Calu3 (cell line): ENCODE measurements around the gene CHAF1A. TPM values are rescaled to one million over a fixed set of nuclear protein-coding genes. Genes with fewer than 3 reads are reported as not detected.

ENCODE experiments used
- BruUV-seq: library from RNA; stranded (reverse); fragments of 400-500 nt; replicated peaks from 2 replicates; lab custom pipeline; 2021; lab: Mats Ljungman, UMichigan
- CTCF ChIA-PET: fragments of 300-600 bp; sonication (Branson Sonifier 250); formaldehyde crosslinking; loops from one replicate; lab custom pipeline; 2022; ENCODE audit warnings: antibody characterized with exemption; lab: Charles Lee
- DNase-seq: peaks from one replicate; pipeline ENCODE4 v3.0.0; 2022
- H3K27ac Mint-ChIP-seq: one replicate; pipeline ENCODE4 v1.8.0; 2022; ENCODE audit warnings: mixed read lengths; ENCODE audit not compliant: unreplicated experiment
- H3K27me3 Mint-ChIP-seq: one replicate; pipeline ENCODE4 v1.8.0; 2022; ENCODE audit warnings: mixed read lengths; ENCODE audit not compliant: unreplicated experiment
- H3K36me3 Mint-ChIP-seq: one replicate; pipeline ENCODE4 v1.8.0; 2022; ENCODE audit warnings: mild to moderate bottlenecking, moderate library complexity, mixed read lengths; ENCODE audit not compliant: insufficient read depth, unreplicated experiment
- H3K4me1 Mint-ChIP-seq: one replicate; pipeline ENCODE4 v1.8.0; 2022; ENCODE audit warnings: mild to moderate bottlenecking, low read depth, mixed read lengths; ENCODE audit not compliant: unreplicated experiment
- H3K4me3 Mint-ChIP-seq: one replicate; pipeline ENCODE4 v1.8.0; 2022; ENCODE audit warnings: mild to moderate bottlenecking, low read depth, moderate library complexity, mixed read lengths; ENCODE audit not compliant: unreplicated experiment
- H3K9me3 Mint-ChIP-seq: one replicate; pipeline ENCODE4 v1.8.0; 2022; ENCODE audit warnings: low read depth, mixed read lengths; ENCODE audit not compliant: unreplicated experiment
- CTCF ChIP-seq: fragments of 200-600 bp; IDR thresholded peaks from one replicate; pipeline ENCODE4 v1.8.0; 2022; ENCODE audit warnings: antibody characterized with exemption; ENCODE audit not compliant: unreplicated experiment
- intact Hi-C: fragments of 100-400 bp; cut with micrococcal nuclease; formaldehyde crosslinking; loops from one replicate; pipeline ENCODE4 v1.10.0; 2022; ENCODE audit not compliant: unreplicated experiment
- total RNA-seq: library from RNA; stranded (reverse); gene quantifications from 2 replicates; pipeline ENCODE4 v1.2.3, GENCODE V29; 2022

The CHAF1A gene
- total RNA-seq, 1 experiment from 2014 or later: 43.3 TPM

- Mint-ChIP-seq H3K36me3 (peaks cover 5% of the 10 kb centered on the region), H3K4me1 (no peaks in the 10 kb centered on the region), H3K27me3 (no peaks in the 10 kb centered on the region), H3K9me3 (no peaks in the 10 kb centered on the region), H3K4me3 (no peak overlapping the region), H3K27ac (no peak overlapping the region)
- no peak for TF ChIP-seq CTCF
- no peak for DNase-seq
- no TSS peak for BruUV-seq
- intact Hi-C loops: no loop called here
- CTCF ChIA-PET: no interaction called here
These were observed 6.9 kb downstream of the CHAF1A start for GRCh38 chr19:4409123-4409933.

- H3K4me3 Mint-ChIP-seq: no peak overlapping the region
- CTCF ChIA-PET: no interaction called here
- peaks cover 13% of the 10 kb centered on the region for H3K36me3 Mint-ChIP-seq
- no TSS peak for BruUV-seq
- intact Hi-C loops: no loop called here
- H3K4me1 Mint-ChIP-seq: no peaks in the 10 kb centered on the region
- H3K27me3 Mint-ChIP-seq: no peaks in the 10 kb centered on the region
- DNase-seq: no peak
- no peak overlapping the region for H3K27ac Mint-ChIP-seq
- no peak for TF ChIP-seq CTCF
- no peaks in the 10 kb centered on the region for H3K9me3 Mint-ChIP-seq
These were observed 11.1 kb downstream of the CHAF1A start for GRCh38 chr19:4413588-4413987.

GRCh38 chr19:4414144-4414799 is 11.8 kb downstream of the CHAF1A start:
- intact Hi-C loops: no loop called here
- Mint-ChIP-seq H3K27ac (no peak overlapping the region), H3K27me3 (no peaks in the 10 kb centered on the region), H3K36me3 (peaks cover 13% of the 10 kb centered on the region), H3K4me3 (no peak overlapping the region), H3K9me3 (no peaks in the 10 kb centered on the region), H3K4me1 (no peaks in the 10 kb centered on the region)
- no peak for TF ChIP-seq CTCF
- DNase-seq: no peak
- CTCF ChIA-PET: no interaction called here
- BruUV-seq: no TSS peak

GRCh38 chr19:4414800-4415321 is 12.4 kb downstream of the CHAF1A start:
- intact Hi-C loops: no loop called here
- CTCF ChIA-PET: no interaction called here
- TF ChIP-seq CTCF: no peak
- BruUV-seq: no TSS peak
- no peaks in the 10 kb centered on the region for H3K27me3 Mint-ChIP-seq
- peaks cover 13% of the 10 kb centered on the region for H3K36me3 Mint-ChIP-seq
- no peaks in the 10 kb centered on the region for H3K4me1 Mint-ChIP-seq
- no peak overlapping the region for H3K27ac Mint-ChIP-seq
- DNase-seq: no peak
- H3K9me3 Mint-ChIP-seq: no peaks in the 10 kb centered on the region
- no peak overlapping the region for H3K4me3 Mint-ChIP-seq
